GM15510 (cell line): ENCODE data around the gene PIWIL1.

Experiments
- POLR2A ChIP-seq: IDR thresholded peaks from 3 replicates; pipeline ENCODE4 v1.6.1; 2011; ENCODE audit warnings: borderline replicate concordance; ENCODE audit not compliant: insufficient read length; ENCODE audit errors: extremely low read depth

The PIWIL1 gene

GRCh38 chr12:130337488-130338303 is at the start of gene PIWIL1:
Gene PIWIL1 (plus strand): TSS chr12:130337887. CDS start chr12:130342592, 4,705 bp downstream.
- TF ChIP-seq POLR2A: no peak

DNA sequence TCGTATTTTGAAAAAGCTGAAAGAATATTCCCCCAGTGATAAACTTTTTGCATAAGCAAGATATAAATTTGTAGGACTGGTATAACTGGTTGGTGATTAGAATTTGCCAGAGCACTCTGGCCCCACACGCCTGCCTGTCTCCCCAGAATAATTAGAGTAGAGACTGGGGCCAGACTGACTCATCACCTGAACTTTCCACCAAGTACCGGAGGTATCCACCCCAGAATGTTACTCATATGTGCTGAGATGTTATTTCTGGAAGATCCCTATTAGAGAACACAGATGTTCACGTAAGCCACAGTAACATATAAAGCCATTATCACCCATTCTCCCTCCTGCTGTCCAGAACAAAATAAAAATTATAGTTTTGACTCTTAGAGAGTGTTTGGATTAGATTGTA is 49.5 kb upstream of the PIWIL1 start:
- TF ChIP-seq POLR2A: no peak

DNA sequence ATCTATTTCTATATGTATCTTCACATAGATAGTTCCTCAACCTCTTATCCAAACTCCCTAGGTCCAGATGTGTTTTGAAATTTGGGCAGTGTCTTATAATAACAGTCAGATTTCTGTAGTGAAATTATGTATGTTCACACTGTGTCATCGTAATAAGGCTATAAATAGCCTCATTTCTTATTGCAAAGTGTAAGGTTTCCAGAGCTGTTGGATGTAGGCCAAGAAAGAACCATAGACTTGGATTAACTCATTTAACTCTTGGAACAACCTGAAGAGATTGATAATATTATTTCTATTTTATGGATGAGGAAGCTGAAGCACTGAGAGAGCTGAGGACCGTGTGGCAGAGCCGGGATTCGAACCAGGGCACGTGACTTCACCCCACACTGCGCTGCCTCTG is 49.0 kb upstream of the PIWIL1 start:
- no peak for TF ChIP-seq POLR2A

DNA sequence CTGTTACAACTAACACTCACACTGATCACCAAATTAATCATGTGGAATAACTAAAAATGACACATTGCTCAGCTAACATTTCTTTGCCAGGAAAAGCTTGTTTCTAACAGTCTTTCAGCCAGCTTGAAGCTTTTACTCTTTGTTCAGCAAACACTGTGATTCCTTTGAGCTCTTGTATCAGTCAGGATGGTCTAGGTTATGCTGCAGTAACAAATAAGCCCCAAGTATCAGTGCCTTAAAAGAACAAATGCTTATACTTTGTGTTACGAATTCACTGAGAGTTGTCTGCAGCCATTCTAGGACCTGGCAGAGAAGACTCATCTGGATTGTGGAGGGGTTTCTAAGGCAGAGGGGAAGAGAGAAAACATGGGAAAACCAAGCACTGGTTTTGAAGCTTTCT is 47.6 kb upstream of the PIWIL1 start:
- no peak for TF ChIP-seq POLR2A

- TF ChIP-seq POLR2A: no peak
Observed at GRCh38 chr12:130298322-130299021, 39.2 kb upstream of the PIWIL1 start.

- no peak for TF ChIP-seq POLR2A
Observed at GRCh38 chr12:130299574-130299973, 38.1 kb upstream of the PIWIL1 start.

GRCh38 chr12:130300090-130300489 is 37.6 kb upstream of the PIWIL1 start:
- no peak for TF ChIP-seq POLR2A

DNA sequence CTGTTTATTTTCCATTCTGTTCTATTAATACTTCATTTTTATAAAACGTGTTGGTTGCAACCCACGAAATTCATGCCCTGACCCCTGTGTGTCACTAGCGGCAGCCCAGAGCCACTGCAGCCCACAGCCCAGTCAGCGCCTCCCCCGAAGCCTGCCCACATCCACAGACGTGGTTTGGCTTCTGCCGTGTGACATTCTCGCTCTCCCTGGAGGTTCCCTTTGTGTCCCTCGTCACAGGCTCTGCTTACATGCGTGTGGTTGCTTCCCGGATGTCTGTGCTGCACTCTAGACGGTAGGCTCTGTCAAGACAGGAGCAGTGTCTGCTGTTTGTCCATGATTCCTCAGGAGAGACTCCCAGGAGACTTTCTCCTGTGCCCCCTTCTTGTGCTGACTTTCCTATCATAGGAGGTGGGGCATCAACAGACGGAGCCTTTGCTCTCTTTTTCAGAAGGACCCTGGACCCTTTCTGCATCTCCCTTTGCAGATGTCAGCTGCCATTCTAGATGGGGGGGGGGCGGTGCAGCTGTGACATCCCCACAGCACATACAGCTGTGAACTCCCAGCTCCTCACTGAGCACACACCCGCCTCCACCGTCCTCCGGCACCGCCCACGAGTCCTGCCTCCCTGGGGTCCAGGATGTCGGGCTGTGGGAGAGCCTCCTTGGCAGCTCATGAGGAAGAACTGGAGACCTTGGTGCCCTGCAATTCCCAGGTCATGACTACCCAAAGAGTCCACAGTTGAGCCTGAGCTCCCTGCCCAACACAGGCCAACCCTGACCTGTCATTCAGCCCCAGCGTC is 36.8 kb upstream of the PIWIL1 start:
- no peak for TF ChIP-seq POLR2A

- no peak for TF ChIP-seq POLR2A
Observed at GRCh38 chr12:130301559-130301958, 36.1 kb upstream of the PIWIL1 start.

GRCh38 chr12:130303781-130304180 is 33.9 kb upstream of the PIWIL1 start:
- no peak for TF ChIP-seq POLR2A

DNA sequence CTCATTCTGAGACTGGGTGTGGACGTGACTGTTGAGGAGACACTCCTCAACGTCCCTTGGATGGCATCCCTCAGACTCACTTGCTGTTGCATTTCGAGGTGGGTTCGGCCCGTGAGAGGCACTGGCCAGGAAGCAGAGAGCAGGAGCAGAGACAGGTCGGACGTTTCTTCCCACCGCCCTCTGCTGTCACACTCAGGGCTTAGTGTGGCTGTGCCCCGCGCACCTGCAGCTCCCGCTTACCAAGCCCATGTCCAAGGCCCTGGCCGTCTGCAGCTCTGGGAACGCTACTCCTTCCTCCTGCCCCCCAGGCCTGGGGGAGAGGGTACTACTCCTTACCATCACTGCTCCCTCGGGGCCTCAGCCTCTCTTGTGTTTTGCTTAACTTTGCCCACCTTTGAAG is 29.8 kb upstream of the PIWIL1 start:
- no peak for TF ChIP-seq POLR2A

GRCh38 chr12:130308393-130308792 is 29.3 kb upstream of the PIWIL1 start:
- no peak for TF ChIP-seq POLR2A

GRCh38 chr12:130316251-130316650 is 21.4 kb upstream of the PIWIL1 start:
- no peak for TF ChIP-seq POLR2A

GRCh38 chr12:130320536-130320935 is 17.2 kb upstream of the PIWIL1 start:
- TF ChIP-seq POLR2A: no peak

DNA sequence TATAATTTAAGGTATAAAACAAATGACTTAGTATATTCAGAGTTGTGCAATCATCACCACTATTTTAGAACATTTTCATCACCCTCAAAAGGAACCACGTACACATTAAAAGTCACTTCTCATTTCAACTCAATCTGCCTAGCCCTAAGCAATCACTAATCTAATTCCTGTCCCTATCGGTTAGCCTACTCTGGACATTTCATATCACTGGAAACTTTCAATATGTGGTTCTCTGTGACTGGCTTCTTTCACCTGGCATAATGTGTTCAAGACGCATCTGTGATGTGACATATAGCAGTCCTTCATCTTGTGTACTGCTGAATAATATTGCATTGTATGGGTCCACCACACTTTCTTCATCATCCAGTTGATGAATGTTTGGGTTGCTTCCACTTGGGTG is 15.4 kb upstream of the PIWIL1 start:
- no peak for TF ChIP-seq POLR2A
